ENCODE results near the gene SMIM17. TPM values are rescaled to one million over a fixed set of nuclear protein-coding genes. Genes with fewer than 3 reads are reported as not detected.

SMIM17 gene
- total RNA-seq, 4 donors from 2014 or later, result 2.1 TPM; not detected in 3

DNA sequence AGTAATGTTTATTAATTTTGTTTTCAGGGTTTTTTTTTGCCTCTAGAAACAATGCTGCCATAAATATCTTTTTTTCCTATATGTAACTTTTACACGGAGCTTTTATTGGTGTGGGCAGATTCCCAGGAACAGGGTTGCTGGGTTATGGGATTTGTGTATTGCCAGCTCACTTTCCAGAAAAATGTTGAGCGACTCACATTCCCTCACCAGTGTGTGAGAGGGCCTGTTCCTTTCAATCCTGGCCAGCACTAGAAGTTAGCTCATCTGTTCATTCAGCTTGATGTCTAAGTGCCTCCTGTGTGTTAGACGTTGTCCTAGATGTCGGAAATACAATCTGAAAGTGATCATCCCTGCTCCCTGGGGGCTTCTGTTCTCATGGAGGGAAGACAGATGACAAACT is 45.3 kb upstream of the SMIM17 start:
- Histone ChIP-seq H3K4me3 (no peak overlapping the region), H3K9me3 (peaks cover 0 to 7% (median 0%) of the 10 kb centered on the region in 4 donors), H3K27me3 (no peaks in the 10 kb centered on the region), H3K36me3 (peaks cover 0 to 22% (median 0%) of the 10 kb centered on the region in 3 donors), H3K27ac (no peak overlapping the region), H3K4me1 (peaks cover 0 to 8% (median 2%) of the 10 kb centered on the region in 4 donors)
- no peak for DNase-seq
- TF ChIP-seq POLR2A (IDR thresholded peaks at IDR 0.05), result no peak
- TF ChIP-seq, protein P1, sequence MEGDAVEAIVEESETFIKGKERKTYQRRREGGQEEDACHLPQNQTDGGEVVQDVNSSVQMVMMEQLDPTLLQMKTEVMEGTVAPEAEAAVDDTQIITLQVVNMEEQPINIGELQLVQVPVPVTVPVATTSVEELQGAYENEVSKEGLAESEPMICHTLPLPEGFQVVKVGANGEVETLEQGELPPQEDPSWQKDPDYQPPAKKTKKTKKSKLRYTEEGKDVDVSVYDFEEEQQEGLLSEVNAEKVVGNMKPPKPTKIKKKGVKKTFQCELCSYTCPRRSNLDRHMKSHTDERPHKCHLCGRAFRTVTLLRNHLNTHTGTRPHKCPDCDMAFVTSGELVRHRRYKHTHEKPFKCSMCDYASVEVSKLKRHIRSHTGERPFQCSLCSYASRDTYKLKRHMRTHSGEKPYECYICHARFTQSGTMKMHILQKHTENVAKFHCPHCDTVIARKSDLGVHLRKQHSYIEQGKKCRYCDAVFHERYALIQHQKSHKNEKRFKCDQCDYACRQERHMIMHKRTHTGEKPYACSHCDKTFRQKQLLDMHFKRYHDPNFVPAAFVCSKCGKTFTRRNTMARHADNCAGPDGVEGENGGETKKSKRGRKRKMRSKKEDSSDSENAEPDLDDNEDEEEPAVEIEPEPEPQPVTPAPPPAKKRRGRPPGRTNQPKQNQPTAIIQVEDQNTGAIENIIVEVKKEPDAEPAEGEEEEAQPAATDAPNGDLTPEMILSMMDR (IDR thresholded peaks at IDR 0.05), result no peak

DNA sequence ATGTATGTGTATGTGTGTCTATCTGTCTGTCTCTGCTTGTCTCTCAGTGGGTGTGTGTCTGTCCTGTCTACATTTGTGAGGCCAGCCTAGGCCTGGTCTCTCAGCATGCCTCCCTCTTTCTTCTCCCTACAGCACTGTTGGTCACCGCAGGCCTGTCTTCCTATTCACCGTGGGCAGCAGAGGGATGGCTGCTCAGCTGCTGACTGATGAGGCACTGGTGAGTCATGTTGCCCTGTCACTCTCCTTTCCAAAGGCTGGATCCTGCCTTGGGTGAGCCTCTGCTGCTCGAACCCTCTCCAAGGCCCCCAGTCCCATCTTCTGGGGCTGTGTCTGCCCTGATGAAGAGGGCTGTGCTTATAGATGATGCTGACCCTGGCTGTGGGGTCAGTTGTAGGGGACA is 41.6 kb upstream of the SMIM17 start:
- Histone ChIP-seq H3K27me3 (no peaks in the 10 kb centered on the region), H3K36me3 (peaks cover 0 to 35% (median 0%) of the 10 kb centered on the region in 3 donors), H3K27ac (no peak overlapping the region), H3K4me1 (peaks cover 0 to 2% (median 0%) of the 10 kb centered on the region in 4 donors), H3K9me3 (peaks cover 0 to 35% (median 2%) of the 10 kb centered on the region in 4 donors), H3K4me3 (no peak overlapping the region)
- DNase-seq, result no peak
- no peak for TF ChIP-seq POLR2A (IDR thresholded peaks at IDR 0.05)
- TF ChIP-seq, protein P1 (IDR thresholded peaks at IDR 0.05), result no peak

GRCh38 chr19:56603829-56604228 is 39.1 kb upstream of the SMIM17 start:
- no peaks in the 10 kb centered on the region for H3K4me1 ChIP-seq
- H3K9me3 ChIP-seq, result peaks cover 0 to 53% (median 6%) of the 10 kb centered on the region in 4 donors
- no peak overlapping the region for H3K4me3 ChIP-seq
- no peak for DNase-seq
- peaks cover 0 to 35% (median 0%) of the 10 kb centered on the region in 3 donors for H3K36me3 ChIP-seq
- TF ChIP-seq, protein P1 (IDR thresholded peaks at IDR 0.05), result no peak
- no peak for TF ChIP-seq POLR2A (IDR thresholded peaks at IDR 0.05)
- H3K27ac ChIP-seq, result no peak overlapping the region
- no peaks in the 10 kb centered on the region for H3K27me3 ChIP-seq

GRCh38 chr19:56608274-56608964 is 34.5 kb upstream of the SMIM17 start:
- no peaks in the 10 kb centered on the region for H3K27me3 ChIP-seq
- H3K27ac ChIP-seq, result no peak overlapping the region
- H3K4me3 ChIP-seq, result no peak overlapping the region
- DNase-seq, result no peak
- H3K9me3 ChIP-seq, result peaks cover 0 to 72% (median 14%) of the 10 kb centered on the region in 4 donors
- H3K4me1 ChIP-seq, result no peaks in the 10 kb centered on the region
- H3K36me3 ChIP-seq, result peaks cover 0 to 6% (median 0%) of the 10 kb centered on the region in 3 donors
- TF ChIP-seq, protein P1 (IDR thresholded peaks at IDR 0.05), result no peak
- TF ChIP-seq POLR2A (IDR thresholded peaks at IDR 0.05), result no peak

DNA sequence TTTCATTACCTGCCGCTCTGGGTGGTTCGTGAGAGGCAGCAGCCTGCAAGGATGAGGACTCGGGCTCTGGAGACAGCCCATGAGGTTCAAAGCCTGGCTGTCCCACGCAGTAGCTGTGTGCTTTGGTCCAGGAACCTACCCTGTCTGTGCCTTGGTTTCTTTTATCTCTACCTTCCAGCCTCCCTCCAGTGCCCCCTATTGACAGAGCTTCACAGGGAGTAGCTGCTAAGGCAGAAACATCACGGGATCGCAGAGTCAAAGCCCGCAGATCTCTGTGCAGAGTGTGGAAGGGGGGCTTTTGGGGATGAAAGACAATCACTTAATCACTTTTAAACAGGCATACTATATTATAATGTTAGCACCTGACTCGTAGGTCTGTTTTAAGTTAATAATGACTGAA is 31.7 kb upstream of the SMIM17 start:
- no peaks in the 10 kb centered on the region for H3K36me3 ChIP-seq
- TF ChIP-seq, protein P1 (IDR thresholded peaks at IDR 0.05), result no peak
- no peak for TF ChIP-seq POLR2A (IDR thresholded peaks at IDR 0.05)
- no peak overlapping the region for H3K27ac ChIP-seq
- peaks cover 0 to 70% (median 12%) of the 10 kb centered on the region in 4 donors for H3K9me3 ChIP-seq
- no peak for DNase-seq
- H3K27me3 ChIP-seq, result no peaks in the 10 kb centered on the region
- no peak overlapping the region for H3K4me3 ChIP-seq
- no peaks in the 10 kb centered on the region for H3K4me1 ChIP-seq
